Ureter (tissue), 1 donor: ENCODE data around the gene FOXF1. TPM values are rescaled to one million over a fixed set of nuclear protein-coding genes. Genes with fewer than 3 reads are reported as not detected.
A peak's percentile ranks its signal among the peaks of the same experiment; 100 is the strongest.

Experiments used
- DNase-seq: peaks from one replicate; pipeline ENCODE4 v3.0.0-alpha.2; 2020; ENCODE audit warnings: low spot score
- total RNA-seq: library from RNA; stranded (reverse); gene quantifications from one replicate; pipeline ENCODE4 v1.2.4, GENCODE V29; 2023
- donor health status: DM: yes; HTN: yes; CAD: no.

FOXF1 gene
- total RNA-seq, 1 donor from 2014 or later: 31.7 TPM

- DNase-seq: peak; percentile 84
Measured at GRCh38 chr16:86517652-86518258, 7.4 kb downstream of the FOXF1 start.

GRCh38 chr16:86519007-86519648, 8.8 kb downstream of the FOXF1 start:
- DNase-seq: no peak

DNA sequence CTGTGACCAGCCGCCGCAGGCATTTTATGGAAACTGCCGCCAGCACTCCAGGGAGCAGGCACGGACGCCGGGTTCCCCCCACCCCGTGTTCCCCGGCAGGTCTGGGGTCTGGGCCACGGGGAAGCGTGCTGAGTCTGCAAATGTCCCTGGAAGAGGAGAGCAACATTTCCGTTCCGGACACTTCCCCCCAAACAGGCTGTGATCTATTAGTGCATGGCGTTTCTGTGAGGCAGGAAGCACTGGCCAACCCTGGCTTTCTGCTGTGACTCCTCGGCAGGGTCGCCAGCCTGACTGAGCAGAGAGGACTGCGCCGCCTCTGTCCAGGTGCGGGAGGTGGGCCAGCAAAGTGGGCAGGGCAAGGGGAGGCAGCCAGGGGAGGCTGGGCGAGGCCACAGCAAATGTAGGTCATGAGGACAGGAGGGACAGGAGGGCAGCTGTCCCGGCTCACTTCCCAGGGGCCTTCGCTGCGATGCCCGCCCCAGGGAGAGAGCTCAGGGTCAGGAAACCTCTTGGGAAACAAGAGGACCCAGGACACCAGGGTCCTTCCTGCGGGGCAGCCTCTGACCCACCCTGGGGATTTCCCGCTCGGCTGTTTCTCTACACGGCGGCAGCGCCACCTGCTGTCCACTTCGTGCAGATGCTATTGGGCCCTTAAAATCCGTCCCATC, 9.5 kb downstream of the FOXF1 start:
- no peak for DNase-seq

DNA sequence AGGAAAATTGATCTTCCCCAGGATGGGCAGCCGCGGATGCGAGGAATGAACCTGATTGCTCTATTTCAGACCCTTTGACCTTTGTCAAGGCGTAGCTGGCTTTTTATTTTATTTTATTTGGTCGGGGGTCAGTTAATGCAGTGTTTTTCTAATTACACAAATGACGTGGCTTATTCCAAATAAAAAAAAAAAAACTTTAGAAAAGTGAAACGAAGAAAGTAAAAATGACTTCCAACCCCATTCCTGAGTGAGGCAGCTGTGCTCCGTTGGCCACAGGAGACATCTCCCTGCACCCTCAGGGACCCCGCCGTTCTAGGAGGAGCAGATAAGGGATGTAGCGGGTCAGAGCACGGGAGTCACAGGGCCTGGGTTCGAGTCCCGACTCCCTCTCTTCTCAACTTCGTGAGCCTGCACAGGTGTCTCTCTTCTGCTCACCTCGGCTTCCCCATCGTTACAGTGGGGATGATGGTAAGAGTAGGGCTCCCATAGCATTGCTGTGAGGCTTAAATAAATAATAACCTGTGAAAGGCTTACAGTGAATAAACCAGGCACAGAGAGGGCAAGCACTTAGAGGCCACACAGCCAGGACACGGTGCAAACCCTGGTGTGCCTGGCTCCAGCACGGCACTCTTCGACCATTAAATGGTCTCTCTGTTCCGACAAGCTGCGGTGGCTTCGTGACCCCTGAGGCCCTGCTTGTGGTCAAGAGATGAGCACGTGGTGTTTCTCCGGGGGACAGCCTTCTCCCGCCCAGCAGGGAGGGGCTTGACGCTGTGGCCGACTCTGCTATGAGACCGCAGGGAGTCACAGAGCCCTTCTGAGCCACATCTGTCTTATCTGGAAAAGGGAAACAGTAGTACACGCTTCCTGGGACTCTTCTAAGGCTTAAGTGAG, 10.2 kb downstream of the FOXF1 start:
- no peak for DNase-seq

- no peak for DNase-seq
Measured at GRCh38 chr16:86521236-86522197, 11.2 kb downstream of the FOXF1 start.

- DNase-seq: no peak
Measured at GRCh38 chr16:86522634-86523033, 12.3 kb downstream of the FOXF1 start.

- DNase-seq: no peak
Measured at GRCh38 chr16:86523166-86523740, 12.9 kb downstream of the FOXF1 start.

DNA sequence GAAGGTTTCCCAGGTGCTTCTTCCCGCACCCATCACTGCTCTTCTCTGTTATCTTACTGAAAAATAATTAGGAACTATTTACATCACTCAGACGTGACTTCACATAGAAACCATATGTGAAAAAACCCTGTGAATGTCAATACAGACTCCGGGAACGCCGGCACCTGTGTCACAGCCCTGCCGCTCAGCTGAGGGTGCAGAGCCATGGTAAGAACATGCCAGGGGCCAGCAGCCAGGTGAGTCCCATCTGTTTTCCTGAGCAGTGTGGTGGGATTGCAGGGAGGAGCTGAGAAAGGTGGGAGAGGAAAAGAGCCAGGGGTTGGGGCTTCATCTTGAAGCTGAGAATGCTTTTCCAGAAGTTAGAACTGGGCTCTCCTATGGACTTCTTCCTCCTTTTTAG, 13.7 kb downstream of the FOXF1 start:
- DNase-seq: no peak

GRCh38 chr16:86525696-86526095, 15.4 kb downstream of the FOXF1 start:
- DNase-seq: no peak

GRCh38 chr16:86527366-86527765, 17.0 kb downstream of the FOXF1 start:
- no peak for DNase-seq

DNA sequence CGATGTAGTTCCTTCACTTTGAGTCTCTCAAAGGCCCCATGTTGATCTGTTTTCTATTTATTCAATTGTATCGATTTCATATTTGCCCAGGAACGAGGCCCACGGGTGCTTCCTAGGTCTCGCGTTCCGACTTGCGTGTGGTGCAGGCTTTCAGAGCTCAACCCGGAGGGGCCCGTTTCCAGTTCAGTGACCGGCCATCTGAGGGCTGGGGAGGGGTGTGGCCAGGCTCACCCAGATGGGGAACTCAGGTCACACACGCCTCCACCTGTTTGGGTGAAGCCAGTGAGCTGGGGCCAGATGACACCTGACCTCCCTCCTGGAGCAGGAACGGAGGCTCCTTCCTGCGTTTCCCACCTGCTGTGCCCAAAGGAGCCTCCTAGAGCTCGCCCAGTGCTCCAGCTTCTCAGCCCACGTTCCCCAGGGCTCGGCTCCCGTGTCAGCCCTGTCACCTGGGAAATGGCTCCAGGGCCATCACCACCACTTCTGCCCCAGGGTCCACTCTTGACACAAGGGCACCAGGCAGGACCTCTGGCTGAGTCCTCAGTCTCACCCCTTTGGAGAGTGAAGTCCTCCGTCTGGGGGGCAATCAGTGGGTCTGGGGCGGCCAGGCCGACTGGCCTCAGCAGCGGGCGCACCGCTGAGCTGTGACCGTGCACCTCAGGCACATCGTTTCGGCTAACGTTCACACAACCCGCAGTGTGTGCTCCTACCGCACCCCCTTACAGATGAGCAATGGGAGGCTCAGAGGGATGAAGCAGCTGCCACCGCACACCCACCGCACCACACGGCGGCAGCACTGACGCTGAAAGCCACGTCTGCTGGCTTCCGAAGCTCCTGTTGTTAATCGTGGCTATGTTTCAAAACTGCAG, 18.0 kb downstream of the FOXF1 start:
- DNase-seq: no peak

- DNase-seq: no peak
Measured at GRCh38 chr16:86529160-86529559, 18.8 kb downstream of the FOXF1 start.

DNA sequence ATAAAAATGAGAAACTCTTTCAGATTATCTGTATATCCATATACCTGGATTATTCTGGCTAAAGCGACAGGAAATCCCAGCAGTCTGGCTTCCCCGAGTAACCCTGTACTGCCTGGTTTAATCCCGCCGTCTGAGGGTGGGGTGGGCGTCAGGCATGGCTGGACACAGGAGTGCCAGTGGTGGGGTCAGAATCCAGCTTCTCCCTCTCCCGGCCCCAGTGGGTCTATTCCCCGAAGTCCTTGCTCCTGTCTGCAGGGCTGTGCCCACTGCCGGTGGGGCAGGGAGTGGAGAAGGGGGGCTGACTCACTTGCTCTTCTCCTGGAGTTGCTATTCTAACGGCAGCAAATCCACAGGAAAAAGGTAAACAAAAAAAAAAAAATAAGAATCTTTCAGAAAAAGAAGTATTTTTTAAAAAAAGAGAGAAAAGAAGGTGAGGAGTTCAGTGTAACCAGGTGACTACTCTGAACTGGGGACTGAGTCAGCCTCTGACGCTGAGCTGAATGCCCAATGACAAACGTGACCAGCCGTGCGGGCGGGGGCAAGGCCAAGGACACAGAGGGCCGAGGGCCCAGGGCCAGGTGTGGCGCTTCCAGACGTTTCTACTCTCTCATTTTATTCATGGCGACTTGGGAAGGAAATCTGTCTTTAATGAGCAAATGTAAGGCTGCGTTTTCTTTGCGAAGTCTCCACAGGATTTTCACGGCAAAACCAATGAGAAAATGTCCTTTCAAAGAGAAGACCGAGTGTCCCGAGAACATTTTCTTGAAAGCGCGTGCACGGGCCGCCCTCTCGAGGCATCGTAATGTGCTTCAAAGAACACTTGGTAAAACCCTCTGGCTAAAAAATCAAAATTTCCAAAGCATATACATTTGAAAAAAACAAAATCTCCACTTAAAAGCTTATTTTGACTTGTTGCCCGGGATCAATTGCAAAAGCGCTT, 20.2 kb downstream of the FOXF1 start:
- DNase-seq: no peak

- DNase-seq: peak; percentile 72
Measured at GRCh38 chr16:86531191-86531545, 20.8 kb downstream of the FOXF1 start.

DNA sequence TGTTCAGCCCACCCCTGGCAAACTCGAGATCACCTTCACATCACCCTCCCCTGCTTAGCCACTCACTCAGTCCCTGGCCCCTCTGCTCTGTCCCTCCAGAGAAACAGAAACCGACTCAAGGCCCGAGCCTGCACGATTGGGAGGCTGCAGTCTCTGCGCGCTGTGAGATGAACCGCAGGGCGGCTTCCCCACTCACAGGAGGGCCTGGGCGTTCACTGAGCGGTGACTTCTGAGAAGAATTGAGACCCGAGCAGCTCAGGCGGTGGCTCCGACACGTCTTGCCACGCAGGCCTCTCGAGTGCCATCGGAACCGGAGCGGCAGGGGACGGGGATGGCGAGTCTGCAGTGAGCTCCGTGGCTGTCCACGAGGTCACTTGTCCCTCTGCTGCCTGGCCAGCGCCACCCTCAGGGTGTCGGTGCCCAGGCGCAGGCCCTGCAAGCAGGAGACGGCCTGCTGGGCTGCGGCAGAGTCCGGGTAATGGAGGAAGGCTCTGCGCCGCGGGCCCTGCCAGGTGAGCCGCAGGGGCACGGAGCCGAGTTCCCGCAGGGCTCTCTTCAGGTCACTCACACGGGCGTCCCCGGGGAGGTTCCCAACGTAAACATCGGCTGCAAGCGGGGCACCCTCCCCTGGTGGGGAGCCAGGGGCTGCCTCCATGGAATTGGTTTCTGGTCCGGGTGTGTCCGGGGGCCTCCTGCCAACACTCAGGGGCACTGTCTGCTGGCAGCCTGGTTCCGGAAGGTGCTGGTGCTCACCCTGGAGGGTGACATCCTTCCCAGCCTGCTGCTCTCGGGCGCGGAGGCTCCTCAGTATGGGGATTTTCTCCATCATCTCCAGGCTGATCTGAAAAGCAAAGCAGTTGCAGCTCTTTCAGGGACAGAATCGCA, 21.6 kb downstream of the FOXF1 start:
- DNase-seq: no peak

- no peak for DNase-seq
Measured at GRCh38 chr16:86532526-86532815, 22.1 kb downstream of the FOXF1 start.

DNA sequence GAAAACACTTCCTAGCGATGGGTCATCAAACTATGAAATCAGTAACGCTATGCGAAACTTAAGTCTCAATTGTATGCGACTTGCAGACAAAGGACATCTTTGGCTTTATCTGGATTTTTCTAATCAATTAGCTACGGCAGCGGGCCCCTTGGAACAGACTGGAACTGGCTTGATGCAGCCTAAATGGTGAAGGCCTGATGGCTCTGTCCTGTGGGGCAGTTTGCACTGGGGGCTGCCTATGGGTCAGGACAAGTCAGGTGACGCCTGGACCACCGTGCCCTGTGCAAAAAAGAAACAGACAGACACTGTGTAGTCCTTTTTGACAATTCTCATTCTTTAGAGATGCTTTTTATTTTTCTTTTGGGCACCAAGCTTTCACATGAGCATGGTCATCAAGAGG, 22.7 kb downstream of the FOXF1 start:
- no peak for DNase-seq
